ENCODE results near the gene SULT6B1. TPM values are rescaled to one million over a fixed set of nuclear protein-coding genes. Genes with fewer than 3 reads are reported as not detected.
A peak's percentile ranks its signal among the peaks of the same experiment; 100 is the strongest.
"Not testable (repeated sequence)": the region's sequence is repeated elsewhere in the genome, so short reads cannot be mapped to it uniquely, and the experiment has no call there.

Gene SULT6B1
- total RNA-seq = not detected in 2 replicates
- not detected for polyA plus RNA-seq (2012)

- DNase-seq (ENCODE audit: low read depth) = no peak
Measured at GRCh38 chr2:37188570-37188969, at the start of gene SULT6B1. SULT6B1 (minus strand) TSS chr2:37188670; CDS start chr2:37188640, 30 bp downstream.

GRCh38 chr2:37232131-37232933 lies 43.9 kb upstream of the SULT6B1 start:
- peak; percentile 14 for DNase-seq (ENCODE audit: low read depth)

- peak; percentile 92 for DNase-seq (ENCODE audit: low read depth)
Measured at GRCh38 chr2:37231241-37232130, 43.0 kb upstream of the SULT6B1 start, which contains the start of the genes CEBPZ and NDUFAF7. CEBPZ (minus strand) TSS chr2:37231596; CDS start chr2:37231567, 29 bp downstream. NDUFAF7 (plus strand) TSS chr2:37231658; CDS start chr2:37231706, 48 bp downstream.

- DNase-seq (ENCODE audit: low read depth) = peak; percentile 11
Measured at GRCh38 chr2:37230581-37230980, 42.1 kb upstream of the SULT6B1 start.

- no peak for DNase-seq (ENCODE audit: low read depth)
Measured at GRCh38 chr2:37228788-37229187, 40.3 kb upstream of the SULT6B1 start.

GRCh38 chr2:37226863-37227262 lies 38.4 kb upstream of the SULT6B1 start:
- no peak for DNase-seq (ENCODE audit: low read depth)

GRCh38 chr2:37225129-37225528 lies 36.7 kb upstream of the SULT6B1 start:
- not testable (repeated sequence) for DNase-seq (ENCODE audit: low read depth)

GRCh38 chr2:37224063-37224462 lies 35.6 kb upstream of the SULT6B1 start:
- DNase-seq (ENCODE audit: low read depth) = no peak

GRCh38 chr2:37223131-37223530 lies 34.7 kb upstream of the SULT6B1 start:
- no peak for DNase-seq (ENCODE audit: low read depth)

- no peak for DNase-seq (ENCODE audit: low read depth)
Measured at GRCh38 chr2:37219046-37219445, 30.6 kb upstream of the SULT6B1 start.

GRCh38 chr2:37215250-37215649 lies 26.8 kb upstream of the SULT6B1 start:
- no peak for DNase-seq (ENCODE audit: low read depth)

GRCh38 chr2:37211939-37212338 lies 23.5 kb upstream of the SULT6B1 start:
- DNase-seq (ENCODE audit: low read depth) = no peak

- no peak for DNase-seq (ENCODE audit: low read depth)
Measured at GRCh38 chr2:37211212-37211611, 22.7 kb upstream of the SULT6B1 start.

GRCh38 chr2:37206760-37207159 lies 18.3 kb upstream of the SULT6B1 start:
- DNase-seq (ENCODE audit: low read depth) = not testable (repeated sequence)

GRCh38 chr2:37205689-37206341 lies 17.3 kb upstream of the SULT6B1 start:
- DNase-seq (ENCODE audit: low read depth) = no peak

GRCh38 chr2:37205071-37205661 lies 16.7 kb upstream of the SULT6B1 start:
- not testable (repeated sequence) for DNase-seq (ENCODE audit: low read depth)

GRCh38 chr2:37203708-37204107 lies 15.2 kb upstream of the SULT6B1 start:
- DNase-seq (ENCODE audit: low read depth) = no peak

- DNase-seq (ENCODE audit: low read depth) = no peak
Measured at GRCh38 chr2:37201766-37202165, 13.3 kb upstream of the SULT6B1 start.

GRCh38 chr2:37201208-37201607 lies 12.7 kb upstream of the SULT6B1 start:
- DNase-seq (ENCODE audit: low read depth) = no peak

GRCh38 chr2:37198681-37199065 lies 10.2 kb upstream of the SULT6B1 start:
- no peak for DNase-seq (ENCODE audit: low read depth)
